ENCODE measurements around the gene CNTNAP2.

CNTNAP2 gene

DNA sequence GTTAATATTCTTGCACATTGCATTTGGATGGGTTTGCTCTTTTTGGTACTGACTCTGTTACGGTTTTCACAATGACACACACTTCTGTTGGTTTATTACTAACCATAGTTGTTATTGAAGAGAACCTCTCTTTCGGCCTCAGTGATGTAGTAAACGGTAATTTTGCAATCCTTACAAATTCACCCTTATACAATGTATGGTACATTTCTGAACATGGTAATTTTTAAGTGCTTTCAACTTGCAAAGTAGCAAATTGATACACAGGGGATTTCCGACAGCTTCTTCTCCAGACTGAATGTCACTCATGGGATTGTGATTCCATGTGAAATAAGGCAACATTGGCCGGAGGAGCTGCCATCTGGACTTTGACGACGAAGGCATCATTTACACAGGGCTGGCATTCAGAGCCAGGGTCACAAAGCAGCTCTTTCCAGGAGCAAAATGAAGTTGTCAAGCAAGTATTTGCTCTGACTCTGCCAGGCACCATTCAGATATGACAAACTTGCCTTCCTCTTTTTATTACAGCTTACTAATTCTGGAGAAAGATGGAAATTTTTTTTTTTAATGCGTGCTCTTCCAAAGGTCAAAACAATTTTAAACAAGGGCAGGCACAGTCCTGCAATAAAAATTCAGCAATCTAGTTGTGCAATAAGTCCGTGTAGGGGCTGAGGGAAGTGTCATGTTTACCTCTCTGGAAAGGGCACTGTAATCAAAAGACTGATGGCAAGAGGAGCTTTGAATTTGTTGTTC, 1762.5 kb downstream of the CNTNAP2 start:
- H3K9ac ChIP-seq (ENCODE audit: low read depth, low read length), result no peak overlapping the region
- no peak overlapping the region for H3K4me2 ChIP-seq (ENCODE audit: insufficient read depth, low read length)
- H3K27ac ChIP-seq (ENCODE audit: low read length), result no peak overlapping the region
- no peak overlapping the region for H2AFZ ChIP-seq (ENCODE audit: low read depth, low read length)
- no peaks in the 10 kb centered on the region for H3K27me3 ChIP-seq (ENCODE audit: insufficient read depth, low read length, poor library complexity)
- no peaks in the 10 kb centered on the region for H3K9me3 ChIP-seq (ENCODE audit: insufficient read depth, low read length, severe bottlenecking)
- no peaks in the 10 kb centered on the region for H4K20me1 ChIP-seq (ENCODE audit: insufficient read depth, low read length)
- no peaks in the 10 kb centered on the region for H3K79me2 ChIP-seq (ENCODE audit: insufficient read depth, low read length)
- no peaks in the 10 kb centered on the region for H3K36me3 ChIP-seq (ENCODE audit: insufficient read depth, low read length)
- DNase-seq, result no peak
- H3K4me1 ChIP-seq (ENCODE audit: insufficient read depth, low read length), result no peaks in the 10 kb centered on the region
- H3K4me3 ChIP-seq (ENCODE audit: low read depth in 1 of 2, low read length in 2 of 2), result no peak overlapping the region
- TF ChIP-seq, protein P1, sequence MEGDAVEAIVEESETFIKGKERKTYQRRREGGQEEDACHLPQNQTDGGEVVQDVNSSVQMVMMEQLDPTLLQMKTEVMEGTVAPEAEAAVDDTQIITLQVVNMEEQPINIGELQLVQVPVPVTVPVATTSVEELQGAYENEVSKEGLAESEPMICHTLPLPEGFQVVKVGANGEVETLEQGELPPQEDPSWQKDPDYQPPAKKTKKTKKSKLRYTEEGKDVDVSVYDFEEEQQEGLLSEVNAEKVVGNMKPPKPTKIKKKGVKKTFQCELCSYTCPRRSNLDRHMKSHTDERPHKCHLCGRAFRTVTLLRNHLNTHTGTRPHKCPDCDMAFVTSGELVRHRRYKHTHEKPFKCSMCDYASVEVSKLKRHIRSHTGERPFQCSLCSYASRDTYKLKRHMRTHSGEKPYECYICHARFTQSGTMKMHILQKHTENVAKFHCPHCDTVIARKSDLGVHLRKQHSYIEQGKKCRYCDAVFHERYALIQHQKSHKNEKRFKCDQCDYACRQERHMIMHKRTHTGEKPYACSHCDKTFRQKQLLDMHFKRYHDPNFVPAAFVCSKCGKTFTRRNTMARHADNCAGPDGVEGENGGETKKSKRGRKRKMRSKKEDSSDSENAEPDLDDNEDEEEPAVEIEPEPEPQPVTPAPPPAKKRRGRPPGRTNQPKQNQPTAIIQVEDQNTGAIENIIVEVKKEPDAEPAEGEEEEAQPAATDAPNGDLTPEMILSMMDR (IDR thresholded peaks at IDR 0.05; ENCODE audit: borderline replicate concordance, extremely low read depth, low read length, poor library complexity, severe bottlenecking), result no peak
- no peak for TF ChIP-seq EZH2 (IDR thresholded peaks at IDR 0.05; ENCODE audit: borderline replicate concordance, low read depth, low read length, severe bottlenecking)
- no peak for ATAC-seq (ENCODE audit: insufficient read depth, low read depth)

DNA sequence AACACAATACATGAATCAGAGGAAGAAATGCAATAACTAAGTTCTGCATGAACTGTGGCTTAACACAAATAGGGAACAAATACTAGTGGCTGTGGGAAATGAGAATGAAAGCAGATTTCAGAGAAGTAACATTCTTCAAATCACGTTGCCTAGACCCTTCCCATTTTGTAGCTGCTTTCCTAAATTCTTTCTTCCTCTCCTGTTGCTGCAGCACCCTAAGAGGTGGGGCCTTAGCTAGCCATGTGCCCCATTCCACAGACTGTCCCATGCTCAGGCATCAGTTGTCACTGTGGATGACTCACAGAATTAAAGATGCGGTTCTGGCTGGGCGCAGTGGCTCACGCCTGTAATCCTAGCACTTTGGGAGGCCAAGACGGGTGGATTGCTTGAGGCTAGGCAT, 1769.3 kb downstream of the CNTNAP2 start:
- Histone ChIP-seq H3K9ac (ENCODE audit: low read depth, low read length) (no peak overlapping the region), H3K27ac (ENCODE audit: low read length) (no peak overlapping the region), H3K27me3 (ENCODE audit: insufficient read depth, low read length, poor library complexity) (no peaks in the 10 kb centered on the region), H4K20me1 (ENCODE audit: insufficient read depth, low read length) (no peaks in the 10 kb centered on the region), H3K4me1 (ENCODE audit: insufficient read depth, low read length) (no peaks in the 10 kb centered on the region), H3K9me3 (ENCODE audit: insufficient read depth, low read length, severe bottlenecking) (no peaks in the 10 kb centered on the region), H3K4me2 (ENCODE audit: insufficient read depth, low read length) (no peak overlapping the region), H3K79me2 (ENCODE audit: insufficient read depth, low read length) (no peaks in the 10 kb centered on the region), H3K36me3 (ENCODE audit: insufficient read depth, low read length) (no peaks in the 10 kb centered on the region), H3K4me3 (ENCODE audit: low read depth in 1 of 2, low read length in 2 of 2) (no peak overlapping the region), H2AFZ (ENCODE audit: low read depth, low read length) (no peak overlapping the region)
- ATAC-seq (ENCODE audit: insufficient read depth, low read depth), result no peak
- TF ChIP-seq EZH2 (IDR thresholded peaks at IDR 0.05; ENCODE audit: borderline replicate concordance, low read depth, low read length, severe bottlenecking), result no peak
- TF ChIP-seq, protein P1 (IDR thresholded peaks at IDR 0.05; ENCODE audit: borderline replicate concordance, extremely low read depth, low read length, poor library complexity, severe bottlenecking), result no peak
- no peak for DNase-seq

DNA sequence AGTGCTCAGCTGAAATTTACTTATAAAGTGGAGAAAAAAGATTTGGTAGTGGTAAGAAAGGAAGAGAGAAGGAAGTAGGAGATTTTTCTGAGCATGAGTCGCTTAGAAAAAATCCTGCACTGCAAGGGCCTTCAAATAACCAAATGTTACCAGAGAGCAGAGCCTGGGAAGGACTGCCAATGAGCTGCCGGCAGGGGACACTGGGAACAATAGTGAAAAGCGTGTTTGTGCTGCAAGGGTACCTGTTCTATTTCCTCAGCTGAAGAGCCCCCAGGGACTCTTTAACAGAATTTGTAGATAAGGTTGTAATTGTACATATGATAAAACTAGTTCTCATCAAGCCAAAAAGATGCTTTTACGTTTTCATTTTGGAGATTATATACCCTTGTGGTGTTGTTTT, 1777.7 kb downstream of the CNTNAP2 start:
- Histone ChIP-seq H3K79me2 (ENCODE audit: insufficient read depth, low read length) (no peaks in the 10 kb centered on the region), H3K27me3 (ENCODE audit: insufficient read depth, low read length, poor library complexity) (peaks cover 3% of the 10 kb centered on the region), H3K9ac (ENCODE audit: low read depth, low read length) (no peak overlapping the region), H3K9me3 (ENCODE audit: insufficient read depth, low read length, severe bottlenecking) (no peaks in the 10 kb centered on the region), H3K36me3 (ENCODE audit: insufficient read depth, low read length) (no peaks in the 10 kb centered on the region), H3K27ac (ENCODE audit: low read length) (no peak overlapping the region), H3K4me3 (ENCODE audit: low read depth in 1 of 2, low read length in 2 of 2) (no peak overlapping the region), H4K20me1 (ENCODE audit: insufficient read depth, low read length) (no peaks in the 10 kb centered on the region), H3K4me1 (ENCODE audit: insufficient read depth, low read length) (no peaks in the 10 kb centered on the region), H3K4me2 (ENCODE audit: insufficient read depth, low read length) (no peak overlapping the region), H2AFZ (ENCODE audit: low read depth, low read length) (no peak overlapping the region)
- DNase-seq (no peak), ATAC-seq (ENCODE audit: insufficient read depth, low read depth) (no peak)
- TF ChIP-seq, protein P1 (IDR thresholded peaks at IDR 0.05; ENCODE audit: borderline replicate concordance, extremely low read depth, low read length, poor library complexity, severe bottlenecking), result no peak
- TF ChIP-seq EZH2 (IDR thresholded peaks at IDR 0.05; ENCODE audit: borderline replicate concordance, low read depth, low read length, severe bottlenecking), result no peak
